Measurements from ENCODE around the gene NFE2L1.

NFE2L1 gene

DNA sequence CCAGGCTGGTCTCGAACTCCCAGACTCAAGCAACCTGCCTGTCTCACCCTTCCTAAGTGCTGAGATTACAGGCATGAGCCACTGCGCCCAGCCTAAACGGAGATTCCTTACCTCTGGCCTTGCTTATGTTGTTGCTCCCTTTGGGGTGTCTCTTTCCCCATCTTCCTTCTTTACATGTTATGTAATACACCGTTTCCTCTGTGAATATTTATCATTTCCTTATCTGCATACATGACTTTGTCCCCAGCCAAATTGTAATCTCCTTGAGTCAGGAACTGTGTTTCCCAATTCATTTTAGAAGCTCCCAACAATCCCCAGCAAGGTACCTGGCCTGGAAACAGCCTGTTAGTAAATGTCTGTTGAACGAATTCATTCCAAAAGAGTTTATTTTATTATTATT lies 26.2 kb upstream of the NFE2L1 start:
- TF ChIP-seq CTCF (conservative IDR thresholded peaks at IDR 0.05; ENCODE audit: low read length) (no peak), EZH2phosphoT487 (IDR thresholded peaks at IDR 0.05; ENCODE audit: borderline replicate concordance) (no peak)
- Histone ChIP-seq H3K9me2 (replicated peaks; ENCODE audit: low read depth, low read length) (no peaks in the 10 kb centered on the region), H3K79me2 (ENCODE audit: insufficient read depth, low read length) (no peaks in the 10 kb centered on the region), H3K4me1 (ENCODE audit: insufficient read depth, low read length, poor library complexity, severe bottlenecking) (peaks cover 26% of the 10 kb centered on the region), H3K9ac (ENCODE audit: low read depth, low read length, poor library complexity, severe bottlenecking) (no peak overlapping the region), H4K20me1 (ENCODE audit: insufficient read depth, low read length, poor library complexity, severe bottlenecking) (peaks cover 5% of the 10 kb centered on the region), H2AFZ (ENCODE audit: low read length) (no peak overlapping the region), H3K9me3 (ENCODE audit: insufficient read depth, low read depth, low read length) (no peaks in the 10 kb centered on the region), H3K27me3 (ENCODE audit: insufficient read depth, low read length, poor library complexity, severe bottlenecking) (no peaks in the 10 kb centered on the region), H3F3A (ENCODE audit: low read depth) (no peaks in the 10 kb centered on the region), H3K36me3 (ENCODE audit: insufficient read depth, low read length) (no peaks in the 10 kb centered on the region), H3K4me2 (ENCODE audit: low read depth, low read length, poor library complexity, severe bottlenecking) (no peak overlapping the region), H3K4me3 (ENCODE audit: low read length, poor library complexity, severe bottlenecking) (no peak overlapping the region)

DNA sequence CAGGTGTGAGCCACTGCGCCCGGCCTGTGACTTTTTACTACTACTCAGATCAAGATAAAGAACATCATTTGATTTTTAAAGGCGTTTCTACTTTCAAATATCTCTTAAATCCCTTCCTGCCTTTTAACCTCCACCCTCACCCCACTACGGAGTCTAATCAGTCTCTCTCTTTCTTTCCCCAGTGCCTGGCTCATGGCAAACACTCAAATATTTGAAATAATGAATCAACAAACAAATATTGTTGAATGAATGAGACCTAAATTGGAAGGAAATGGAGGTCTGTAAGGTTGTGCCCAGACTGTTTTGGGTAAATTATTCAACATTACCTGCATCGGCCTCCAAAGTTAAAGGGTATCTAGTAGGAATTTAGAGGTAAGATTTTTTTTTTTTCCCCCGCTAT lies 25.3 kb upstream of the NFE2L1 start:
- Histone ChIP-seq H3K4me1 (ENCODE audit: insufficient read depth, low read length, poor library complexity, severe bottlenecking) (peaks cover 26% of the 10 kb centered on the region), H3K9me2 (replicated peaks; ENCODE audit: low read depth, low read length) (no peaks in the 10 kb centered on the region), H3K79me2 (ENCODE audit: insufficient read depth, low read length) (no peaks in the 10 kb centered on the region), H3K27me3 (ENCODE audit: insufficient read depth, low read length, poor library complexity, severe bottlenecking) (no peaks in the 10 kb centered on the region), H2AFZ (ENCODE audit: low read length) (0 out of 2 replicates have a peak overlapping the region, but pooled peaks have one; percentile 76), H4K20me1 (ENCODE audit: insufficient read depth, low read length, poor library complexity, severe bottlenecking) (peaks cover 5% of the 10 kb centered on the region), H3K36me3 (ENCODE audit: insufficient read depth, low read length) (no peaks in the 10 kb centered on the region), H3K4me3 (ENCODE audit: low read length, poor library complexity, severe bottlenecking) (peak overlapping the region; percentile 72), H3K4me2 (ENCODE audit: low read depth, low read length, poor library complexity, severe bottlenecking) (peak overlapping the region; percentile 82), H3K9ac (ENCODE audit: low read depth, low read length, poor library complexity, severe bottlenecking) (no peak overlapping the region), H3F3A (ENCODE audit: low read depth) (no peaks in the 10 kb centered on the region), H3K9me3 (ENCODE audit: insufficient read depth, low read depth, low read length) (no peaks in the 10 kb centered on the region)
- TF ChIP-seq CTCF (conservative IDR thresholded peaks at IDR 0.05; ENCODE audit: low read length) (no peak), EZH2phosphoT487 (IDR thresholded peaks at IDR 0.05; ENCODE audit: borderline replicate concordance) (no peak)

GRCh38 chr17:48023400-48024148 lies 24.6 kb upstream of the NFE2L1 start:
- H2AFZ ChIP-seq (ENCODE audit: low read length): peak overlapping the region; percentile 76
- peaks cover 26% of the 10 kb centered on the region for H3K4me1 ChIP-seq (ENCODE audit: insufficient read depth, low read length, poor library complexity, severe bottlenecking)
- H4K20me1 ChIP-seq (ENCODE audit: insufficient read depth, low read length, poor library complexity, severe bottlenecking): peaks cover 5% of the 10 kb centered on the region
- TF ChIP-seq CTCF (conservative IDR thresholded peaks at IDR 0.05; ENCODE audit: low read length) (peak; percentile 40), EZH2phosphoT487 (IDR thresholded peaks at IDR 0.05; ENCODE audit: borderline replicate concordance) (no peak)
- H3K4me2 ChIP-seq (ENCODE audit: low read depth, low read length, poor library complexity, severe bottlenecking): peak overlapping the region; percentile 82
- no peaks in the 10 kb centered on the region for H3F3A ChIP-seq (ENCODE audit: low read depth)
- H3K9me3 ChIP-seq (ENCODE audit: insufficient read depth, low read depth, low read length): no peaks in the 10 kb centered on the region
- H3K27me3 ChIP-seq (ENCODE audit: insufficient read depth, low read length, poor library complexity, severe bottlenecking): no peaks in the 10 kb centered on the region
- H3K9ac ChIP-seq (ENCODE audit: low read depth, low read length, poor library complexity, severe bottlenecking): peak overlapping the region; percentile 47
- peak overlapping the region; percentile 72 for H3K4me3 ChIP-seq (ENCODE audit: low read length, poor library complexity, severe bottlenecking)
- no peaks in the 10 kb centered on the region for H3K9me2 ChIP-seq (replicated peaks; ENCODE audit: low read depth, low read length)
- no peaks in the 10 kb centered on the region for H3K79me2 ChIP-seq (ENCODE audit: insufficient read depth, low read length)
- no peaks in the 10 kb centered on the region for H3K36me3 ChIP-seq (ENCODE audit: insufficient read depth, low read length)
